DLD1 (cell line): ENCODE measurements around the gene NXPH4.

ENCODE experiments used
- in situ Hi-C: cut with HindIII; loops from 2 replicates; pipeline ENCODE4 v1.10.0; 2017; ENCODE audit warnings: low sequenced_read_pairs

NXPH4 gene

GRCh38 chr12:57241402-57242310, 25.1 kb downstream of the NXPH4 start:
- in situ Hi-C loops, result no loop called here

- in situ Hi-C loops, result no loop called here
Measured at GRCh38 chr12:57242329-57242690, 25.7 kb downstream of the NXPH4 start.

GRCh38 chr12:57242691-57243454, 26.3 kb downstream of the NXPH4 start:
- in situ Hi-C loops, result no loop called here

- in situ Hi-C loops, result no loop called here
Measured at GRCh38 chr12:57243521-57244311, 27.1 kb downstream of the NXPH4 start.

GRCh38 chr12:57244312-57244696, 27.7 kb downstream of the NXPH4 start:
- in situ Hi-C loops, result no loop called here

- in situ Hi-C loops, result no loop called here
Measured at GRCh38 chr12:57247041-57247440, 30.4 kb downstream of the NXPH4 start.

- in situ Hi-C loops, result no loop called here
Measured at GRCh38 chr12:57248934-57249742, 32.5 kb downstream of the NXPH4 start.

GRCh38 chr12:57250541-57250940, 33.9 kb downstream of the NXPH4 start:
- in situ Hi-C loops, result no loop called here

GRCh38 chr12:57250956-57251355, 34.4 kb downstream of the NXPH4 start, which contains the start of gene STAC3:
STAC3 (minus strand) TSS chr12:57251187; CDS start chr12:57249636, 1,551 bp downstream.
- in situ Hi-C loops, result no loop called here

GRCh38 chr12:57254506-57255280, 38.1 kb downstream of the NXPH4 start:
- in situ Hi-C loops, result no loop called here

- in situ Hi-C loops, result no loop called here
Measured at GRCh38 chr12:57255916-57256315, 39.3 kb downstream of the NXPH4 start.

GRCh38 chr12:57258977-57259970, 42.7 kb downstream of the NXPH4 start:
- in situ Hi-C loops, result no loop called here

- in situ Hi-C loops, result no loop called here
Measured at GRCh38 chr12:57260366-57260765, 43.8 kb downstream of the NXPH4 start.

GRCh38 chr12:57261428-57261865, 44.9 kb downstream of the NXPH4 start:
- in situ Hi-C loops, result no loop called here

- in situ Hi-C loops, result no loop called here
Measured at GRCh38 chr12:57262126-57262822, 45.7 kb downstream of the NXPH4 start.

GRCh38 chr12:57263096-57263495, 46.5 kb downstream of the NXPH4 start:
- in situ Hi-C loops, result no loop called here

- in situ Hi-C loops, result no loop called here
Measured at GRCh38 chr12:57266681-57267080, 50.1 kb downstream of the NXPH4 start.

GRCh38 chr12:57268264-57268663, 51.7 kb downstream of the NXPH4 start:
- in situ Hi-C loops, result no loop called here
